K562 (cell line): ENCODE measurements around the gene SBK3. TPM values are rescaled to one million over a fixed set of nuclear protein-coding genes. Genes with fewer than 3 reads are reported as not detected.

Experiments used
- ATAC-seq: fragments of 200-7000 bp; cut with Tn5 transposase; 3 replicates; pipeline ENCODE4 v1.9.1; 2020; ENCODE audit warnings: moderate library complexity
- BruUV-seq: library from RNA; stranded (reverse); fragments of 400-500 nt; replicated peaks from 2 replicates; lab custom pipeline; 2021; lab: Mats Ljungman, UMichigan
- CTCF ChIA-PET: fragments of 300-600 bp; formaldehyde crosslinking; extraction: SDS; loops from one replicate; lab custom pipeline; 2021; ENCODE audit warnings: low intra/inter-chr PET ratio; lab: Yijun Ruan, JAX
- POLR2A ChIA-PET: fragments of 300-600, 350-650 bp; sonication (Branson Sonifier 250); formaldehyde crosslinking; extraction: SDS; loops from one replicate; lab custom pipeline; 2021; ENCODE audit warnings: antibody characterized with exemption, inconsistent platforms; lab: Yijun Ruan, JAX
- DNase-seq, 4 experiments: peaks; one replicate each; pipeline versions ENCODE4 v3.0.0 to v3.0.0-alpha.2; 2011 to 2018; ENCODE audit warnings: low spot score in 3 of 4, mixed read lengths in 3 of 4; ENCODE audit errors: extremely low read depth in 1 of 4
- FAIRE-seq: peaks from 2 replicates; lab custom pipeline; 2011; peaks lifted over from hg19 to GRCh38; lab: Jason Lieb, UNC
- H2AFZ ChIP-seq: 2 replicates; pipeline ENCODE4 v1.6.0; 2011; ENCODE audit warnings: low read depth, low read length, control low read depth, inconsistent platforms
- H3K27ac ChIP-seq: fragments of 200-600 bp; 3 replicates; pipeline ENCODE4 v1.8.0; 2011; ENCODE audit warnings: low read depth, mild to moderate bottlenecking, control low read depth, inconsistent platforms, low read length, moderate library complexity, mixed read lengths; ENCODE audit errors: extremely low read depth
- H3K27me3 ChIP-seq, 2 experiments: fragments of 300-600 bp in 1 of 2; 2 replicates in 1 of 2; 3 replicates in 1 of 2; pipeline versions ENCODE4 v1.6.0 to v1.8.0; 2011; ENCODE audit warnings: inconsistent platforms in 2 of 2, low read length in 2 of 2, mild to moderate bottlenecking in 1 of 2, mixed read lengths in 1 of 2, moderate library complexity in 1 of 2; ENCODE audit not compliant: control insufficient read depth in 2 of 2, insufficient read depth in 2 of 2
- H3K36me3 ChIP-seq: fragments of 300-600 bp; 3 replicates; pipeline ENCODE4 v1.8.0; 2011; ENCODE audit warnings: mild to moderate bottlenecking, low read length, inconsistent platforms; ENCODE audit not compliant: control insufficient read depth, insufficient read depth
- H3K4me1 ChIP-seq, 2 experiments: fragments of 200-600 bp in 1 of 2; replicated peaks in 1 of 2; 2 replicates in 1 of 2; 3 replicates in 1 of 2; pipeline versions ENCODE4 v1.5.1 to v1.8.0; 2011; ENCODE audit warnings: inconsistent platforms in 2 of 2, low read length in 2 of 2, mild to moderate bottlenecking in 1 of 2, mixed read lengths in 1 of 2, moderate library complexity in 1 of 2; ENCODE audit not compliant: control insufficient read depth in 2 of 2, insufficient read depth in 2 of 2
- H3K4me2 ChIP-seq: 2 replicates; pipeline ENCODE4 v1.6.1; 2011; ENCODE audit warnings: low read length, control low read depth, inconsistent platforms, mixed read lengths; ENCODE audit not compliant: insufficient read depth
- H3K4me3 ChIP-seq: fragments of 200-600 bp; sonication (generic), shearing (Covaris generic); 2 replicates; pipeline ENCODE4 v1.5.1; 2016; ENCODE audit warnings: control low read depth, inconsistent platforms
- H3K79me2 ChIP-seq: fragments of 200-600 bp; 3 replicates; pipeline ENCODE4 v1.8.0; 2011; ENCODE audit warnings: low read length, inconsistent platforms; ENCODE audit not compliant: control insufficient read depth, insufficient read depth
- H3K9ac ChIP-seq, 2 experiments: 2 replicates each; pipeline versions ENCODE4 v1.6.0 to v1.6.1; 2011; ENCODE audit warnings: low read depth in 2 of 2, low read length in 2 of 2, control low read depth in 1 of 2, inconsistent platforms in 1 of 2, mild to moderate bottlenecking in 1 of 2, mixed read lengths in 1 of 2; ENCODE audit not compliant: insufficient read depth in 1 of 2
- H3K9me1 ChIP-seq: one replicate; pipeline ENCODE4 v1.6.0; 2011; ENCODE audit warnings: inconsistent platforms, mild to moderate bottlenecking, low read length, moderate library complexity; ENCODE audit not compliant: control insufficient read depth, insufficient read depth
- H3K9me3 ChIP-seq: replicated peaks from 2 replicates; pipeline ENCODE4 v1.5.1; 2011; ENCODE audit warnings: low read depth, low read length, inconsistent platforms; ENCODE audit not compliant: control insufficient read depth, insufficient read depth
- H4K20me1 ChIP-seq: replicated peaks from 2 replicates; pipeline ENCODE4 v1.6.1; 2011; ENCODE audit warnings: low read length, inconsistent platforms, mixed read lengths; ENCODE audit not compliant: control insufficient read depth, insufficient read depth
- CREB3 ChIP-seq: fragments of 450-650 bp; conservative IDR thresholded peaks from 2 replicates; pipeline ENCODE4 v1.6.1; 2016; ENCODE audit warnings: missing genetic modification characterization, low read depth, mild to moderate bottlenecking, missing compliant biosample characterization, moderate library complexity
- HDGF ChIP-seq: fragments of 450-650 bp; IDR thresholded peaks from 2 replicates; pipeline ENCODE4 v1.6.1; 2016
- HMGXB4 ChIP-seq: sonication (generic); formaldehyde crosslinking; IDR thresholded peaks from 2 replicates; pipeline ENCODE4 v1.8.1; 2023; ENCODE audit warnings: mild to moderate bottlenecking, missing genetic modification reagents
- OTX1 ChIP-seq: fragments of 450-650 bp; formaldehyde crosslinking; IDR thresholded peaks from 2 replicates; pipeline ENCODE4 v1.4.0; 2022; ENCODE audit warnings: mild to moderate bottlenecking
- PTRF ChIP-seq: fragments of 450-650 bp; IDR thresholded peaks from 2 replicates; pipeline ENCODE4 v1.6.1; 2016; ENCODE audit warnings: mild to moderate bottlenecking, missing genetic modification characterization, missing compliant biosample characterization
- ZBTB9 ChIP-seq: fragments of 450-650 bp; formaldehyde crosslinking; IDR thresholded peaks from 2 replicates; pipeline ENCODE4 v1.4.0; 2020; ENCODE audit warnings: mild to moderate bottlenecking, moderate library complexity
- WGBS: fragments of 100-300 bp; shearing (Covaris generic); methylation state at CpG from one replicate; pipeline ENCODE4 v1.1.6; 2016; ENCODE audit warnings: low coverage, mixed read lengths; ENCODE audit not compliant: insufficient coverage; ENCODE audit errors: missing lambda C conversion rate; 5-methylcytosine and 5-hydroxymethylcytosine counted together
- in situ Hi-C: fragments of 300-500 bp; cut with MboI; formaldehyde crosslinking; loops from 4 replicates; pipeline ENCODE4 v1.15.0; 2018; ENCODE audit warnings: inconsistent platforms, mixed read lengths
- intact Hi-C: fragments of 100-400 bp; cut with micrococcal nuclease; formaldehyde crosslinking; loops from 2 replicates; pipeline ENCODE4 v1.14.2; 2022
- polyA plus RNA-seq, 8 experiments: library from polyadenylated mRNA; depleted of rRNA in 4 of 8; stranded (reverse) in 5 of 8; unstranded in 3 of 8; fragments of >200 nt; fragmentation: Nextera tagmentation in 2 of 8; fragmentation: Illumina TruSeq in 1 of 8; extraction: Ambion mirVana in 2 of 8; extraction: Trizol in 1 of 8; gene quantifications; 2 replicates each; pipeline versions ENCODE4 v1.2.1 to v1.2.3, GENCODE V29; 2011 to 2014; ENCODE audit warnings: inconsistent platforms in 1 of 8, missing spikeins in 1 of 8
- total RNA-seq, 7 experiments: library from RNA; depleted of rRNA in 6 of 7; stranded (reverse); fragments of >200 nt in 6 of 7; fragmentation: Illumina TruSeq in 2 of 7; extraction: Trizol in 2 of 7; gene quantifications; 2 replicates each; pipeline versions ENCODE4 v1.2.1 to v1.2.3, GENCODE V29; 2011 to 2021; ENCODE audit warnings: low replicate concordance in 1 of 7
- TF ChIP-seq, protein P1 (sequence below): fragments of 450-650 bp; conservative IDR thresholded peaks from 2 replicates; pipeline ENCODE4 v1.6.1; 2016; ENCODE audit warnings: missing genetic modification characterization, low read depth, mild to moderate bottlenecking, control low read depth, missing compliant biosample characterization
- TF ChIP-seq, protein P2 (sequence below), 3 experiments: fragments of 200-800 bp in 1 of 3; fragments of 250-450 bp in 1 of 3; fragments of 450-650 bp in 1 of 3; sonication (Bioruptor Pico) in 1 of 3; sonication (Bioruptor generic) in 1 of 3; formaldehyde crosslinking in 1 of 3; IDR thresholded peaks; 2 replicates each; pipeline versions ENCODE4 v1.6.1 to v1.8.0; 2016 to 2022; ENCODE audit warnings: mild to moderate bottlenecking in 2 of 3, missing genetic modification characterization in 2 of 3, missing compliant biosample characterization in 1 of 3, moderate library complexity in 1 of 3

The SBK3 gene
- total and polyA plus RNA-seq, 9 of the 15 experiments (the other 6 are each of a cell fraction or from before 2014, with no cell fraction given), result 0.11 to 0.43 (median 0.13) TPM; not detected in 6

- Histone ChIP-seq H3K4me2 (peak overlapping the region; percentile 43), H4K20me1 (no peaks in the 10 kb centered on the region; the same call in 1 of the 2 replicates), H3K27ac (peak overlapping the region; percentile 61; the same call in 2 of the 3 replicates), H2AFZ (peak overlapping the region; percentile 97), H3K9ac (peak overlapping the region; percentile 49 to 82; a peak in 3 of 4 replicates), H3K4me1 (peaks cover 12 to 29% of the 10 kb centered on the region in 2 experiments), H3K9me3 (no peaks in the 10 kb centered on the region; the same call in 1 of the 2 replicates), H3K79me2 (no peaks in the 10 kb centered on the region), H3K27me3 (no peaks in the 10 kb centered on the region; a peak in 1 of 5 replicates), H3K36me3 (no peaks in the 10 kb centered on the region), H3K4me3 (peak overlapping the region; percentile 27; the same call in 1 of the 2 replicates), H3K9me1 (no peaks in the 10 kb centered on the region)
- in situ Hi-C loops (no loop called here), intact Hi-C loops (loop anchor here (2.0 to 10.0 kb wide), 2 partner anchors 37 to 349 kb away; partner anchors contain the start of gene TNNI3)
- BruUV-seq, result no TSS peak
- 4% methylated on average over 47 of the region's 64 CpGs for WGBS
- peak; percentile 96 for FAIRE-seq
- ChIA-PET POLR2A (interaction anchor here (0.6 to 1.9 kb wide), 14 partner anchors 9 to 248 kb away, joined by 3 to 11 read pairs (median 3); partner anchors contain the start of gene UBE2S), CTCF (interaction anchor here (0.7 to 1.3 kb wide), 6 partner anchors 51 to 363 kb away, joined by 3 to 6 read pairs (median 3); no protein-coding TSS in a partner anchor)
- peak; percentile 96 for ATAC-seq
- peak; percentile 95 to 98 (median 98) for DNase-seq
- TF ChIP-seq HMGXB4 (CRISPR knock-in tag) (peak; percentile 97), CREB3 (no peak), OTX1 (no peak), ZBTB9 (CRISPR knock-in tag) (0 out of 2 replicates have a peak, but pooled peaks have one; percentile 13), HDGF (no peak), PTRF (tag) (no peak; the same call in 1 of the 2 replicates)
- TF ChIP-seq, protein P1, sequence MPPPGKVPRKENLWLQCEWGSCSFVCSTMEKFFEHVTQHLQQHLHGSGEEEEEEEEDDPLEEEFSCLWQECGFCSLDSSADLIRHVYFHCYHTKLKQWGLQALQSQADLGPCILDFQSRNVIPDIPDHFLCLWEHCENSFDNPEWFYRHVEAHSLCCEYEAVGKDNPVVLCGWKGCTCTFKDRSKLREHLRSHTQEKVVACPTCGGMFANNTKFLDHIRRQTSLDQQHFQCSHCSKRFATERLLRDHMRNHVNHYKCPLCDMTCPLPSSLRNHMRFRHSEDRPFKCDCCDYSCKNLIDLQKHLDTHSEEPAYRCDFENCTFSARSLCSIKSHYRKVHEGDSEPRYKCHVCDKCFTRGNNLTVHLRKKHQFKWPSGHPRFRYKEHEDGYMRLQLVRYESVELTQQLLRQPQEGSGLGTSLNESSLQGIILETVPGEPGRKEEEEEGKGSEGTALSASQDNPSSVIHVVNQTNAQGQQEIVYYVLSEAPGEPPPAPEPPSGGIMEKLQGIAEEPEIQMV, result no peak
- TF ChIP-seq, protein P2, sequence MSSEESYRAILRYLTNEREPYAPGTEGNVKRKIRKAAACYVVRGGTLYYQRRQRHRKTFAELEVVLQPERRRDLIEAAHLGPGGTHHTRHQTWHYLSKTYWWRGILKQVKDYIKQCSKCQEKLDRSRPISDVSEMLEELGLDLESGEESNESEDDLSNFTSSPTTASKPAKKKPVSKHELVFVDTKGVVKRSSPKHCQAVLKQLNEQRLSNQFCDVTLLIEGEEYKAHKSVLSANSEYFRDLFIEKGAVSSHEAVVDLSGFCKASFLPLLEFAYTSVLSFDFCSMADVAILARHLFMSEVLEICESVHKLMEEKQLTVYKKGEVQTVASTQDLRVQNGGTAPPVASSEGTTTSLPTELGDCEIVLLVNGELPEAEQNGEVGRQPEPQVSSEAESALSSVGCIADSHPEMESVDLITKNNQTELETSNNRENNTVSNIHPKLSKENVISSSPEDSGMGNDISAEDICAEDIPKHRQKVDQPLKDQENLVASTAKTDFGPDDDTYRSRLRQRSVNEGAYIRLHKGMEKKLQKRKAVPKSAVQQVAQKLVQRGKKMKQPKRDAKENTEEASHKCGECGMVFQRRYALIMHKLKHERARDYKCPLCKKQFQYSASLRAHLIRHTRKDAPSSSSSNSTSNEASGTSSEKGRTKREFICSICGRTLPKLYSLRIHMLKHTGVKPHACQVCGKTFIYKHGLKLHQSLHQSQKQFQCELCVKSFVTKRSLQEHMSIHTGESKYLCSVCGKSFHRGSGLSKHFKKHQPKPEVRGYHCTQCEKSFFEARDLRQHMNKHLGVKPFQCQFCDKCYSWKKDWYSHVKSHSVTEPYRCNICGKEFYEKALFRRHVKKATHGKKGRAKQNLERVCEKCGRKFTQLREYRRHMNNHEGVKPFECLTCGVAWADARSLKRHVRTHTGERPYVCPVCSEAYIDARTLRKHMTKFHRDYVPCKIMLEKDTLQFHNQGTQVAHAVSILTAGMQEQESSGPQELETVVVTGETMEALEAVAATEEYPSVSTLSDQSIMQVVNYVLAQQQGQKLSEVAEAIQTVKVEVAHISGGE (CRISPR knock-in tag; IDR thresholded peaks at IDR 0.05), result peak in 1 of 3 experiments; percentile 41; a peak in 1 of 6 replicates
These were observed 41.7 kb downstream of the SBK3 start for GRCh38 chr19:55503502-55504251.
